PFSK-1 (cell line): Measurements from ENCODE around the gene PIK3R4.

Source experiments
- FOXP2 ChIP-seq: optimal IDR thresholded peaks from 2 replicates; pipeline ENCODE3; 2011; ENCODE audit warnings: borderline replicate concordance, control low read depth, inconsistent platforms; ENCODE audit not compliant: insufficient read depth; ENCODE audit errors: extremely low read length, extremely low read depth
- POLR2AphosphoS5 ChIP-seq: IDR thresholded peaks from 2 replicates; pipeline ENCODE4 v1.6.1; 2012; ENCODE audit warnings: low read depth, mild to moderate bottlenecking, control low read depth, low read length, moderate library complexity
- SIN3A ChIP-seq: IDR thresholded peaks from 2 replicates; pipeline ENCODE4 v1.6.1; 2012; ENCODE audit warnings: mild to moderate bottlenecking, low read length, moderate library complexity, borderline replicate concordance; ENCODE audit not compliant: insufficient read depth
- TAF1 ChIP-seq: IDR thresholded peaks from 2 replicates; pipeline ENCODE4 v1.6.1; 2012; ENCODE audit warnings: low read length, control low read depth, borderline replicate concordance; ENCODE audit not compliant: insufficient read depth
- TF ChIP-seq, protein P1 (sequence below), 2 experiments: IDR thresholded peaks; 2 replicates each; pipeline versions ENCODE4 v1.6.1 to v1.8.0; 2011 to 2012; ENCODE audit warnings: low read depth in 2 of 2, low read length in 2 of 2, control low read depth in 1 of 2, inconsistent platforms in 1 of 2, mild to moderate bottlenecking in 1 of 2, moderate library complexity in 1 of 2; ENCODE audit not compliant: insufficient read depth in 1 of 2

DNA sequence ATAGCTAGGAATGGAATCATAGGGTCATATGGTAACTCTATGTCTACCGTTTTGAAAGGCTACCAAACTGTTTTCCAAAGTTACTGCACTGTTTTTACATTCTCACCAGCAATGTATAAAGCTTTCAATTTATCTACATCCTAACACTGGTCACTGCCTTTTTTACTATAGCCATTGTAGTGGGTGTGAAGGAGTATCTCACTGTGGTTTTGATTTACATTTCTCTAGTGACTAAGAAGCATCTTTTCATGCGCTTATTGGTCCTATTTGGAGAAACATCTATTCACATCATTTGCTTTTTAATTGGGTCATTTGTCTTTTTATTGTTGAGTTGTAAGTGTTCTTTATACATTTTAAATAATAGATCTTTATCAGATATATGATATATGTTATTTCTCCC lies 53.3 kb downstream of the PIK3R4 start:
- no peak for TF ChIP-seq POLR2AphosphoS5
- no peak for TF ChIP-seq SIN3A
- TF ChIP-seq, protein P1, sequence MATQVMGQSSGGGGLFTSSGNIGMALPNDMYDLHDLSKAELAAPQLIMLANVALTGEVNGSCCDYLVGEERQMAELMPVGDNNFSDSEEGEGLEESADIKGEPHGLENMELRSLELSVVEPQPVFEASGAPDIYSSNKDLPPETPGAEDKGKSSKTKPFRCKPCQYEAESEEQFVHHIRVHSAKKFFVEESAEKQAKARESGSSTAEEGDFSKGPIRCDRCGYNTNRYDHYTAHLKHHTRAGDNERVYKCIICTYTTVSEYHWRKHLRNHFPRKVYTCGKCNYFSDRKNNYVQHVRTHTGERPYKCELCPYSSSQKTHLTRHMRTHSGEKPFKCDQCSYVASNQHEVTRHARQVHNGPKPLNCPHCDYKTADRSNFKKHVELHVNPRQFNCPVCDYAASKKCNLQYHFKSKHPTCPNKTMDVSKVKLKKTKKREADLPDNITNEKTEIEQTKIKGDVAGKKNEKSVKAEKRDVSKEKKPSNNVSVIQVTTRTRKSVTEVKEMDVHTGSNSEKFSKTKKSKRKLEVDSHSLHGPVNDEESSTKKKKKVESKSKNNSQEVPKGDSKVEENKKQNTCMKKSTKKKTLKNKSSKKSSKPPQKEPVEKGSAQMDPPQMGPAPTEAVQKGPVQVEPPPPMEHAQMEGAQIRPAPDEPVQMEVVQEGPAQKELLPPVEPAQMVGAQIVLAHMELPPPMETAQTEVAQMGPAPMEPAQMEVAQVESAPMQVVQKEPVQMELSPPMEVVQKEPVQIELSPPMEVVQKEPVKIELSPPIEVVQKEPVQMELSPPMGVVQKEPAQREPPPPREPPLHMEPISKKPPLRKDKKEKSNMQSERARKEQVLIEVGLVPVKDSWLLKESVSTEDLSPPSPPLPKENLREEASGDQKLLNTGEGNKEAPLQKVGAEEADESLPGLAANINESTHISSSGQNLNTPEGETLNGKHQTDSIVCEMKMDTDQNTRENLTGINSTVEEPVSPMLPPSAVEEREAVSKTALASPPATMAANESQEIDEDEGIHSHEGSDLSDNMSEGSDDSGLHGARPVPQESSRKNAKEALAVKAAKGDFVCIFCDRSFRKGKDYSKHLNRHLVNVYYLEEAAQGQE (IDR thresholded peaks at IDR 0.05; ENCODE audit: insufficient read depth in 1 of 2, low read depth in 2 of 2, low read length in 2 of 2): no peak
- no peak for TF ChIP-seq TAF1
- TF ChIP-seq FOXP2: no peak
